ENCODE data around the gene FAM43A. TPM values are rescaled to one million over a fixed set of nuclear protein-coding genes. Genes with fewer than 3 reads are reported as not detected.

FAM43A gene
- total and polyA plus RNA-seq, 2 of the 8 experiments (the other 6 are each of a cell fraction or from before 2014, with no cell fraction given), result 2.3 to 2.6 TPM

DNA sequence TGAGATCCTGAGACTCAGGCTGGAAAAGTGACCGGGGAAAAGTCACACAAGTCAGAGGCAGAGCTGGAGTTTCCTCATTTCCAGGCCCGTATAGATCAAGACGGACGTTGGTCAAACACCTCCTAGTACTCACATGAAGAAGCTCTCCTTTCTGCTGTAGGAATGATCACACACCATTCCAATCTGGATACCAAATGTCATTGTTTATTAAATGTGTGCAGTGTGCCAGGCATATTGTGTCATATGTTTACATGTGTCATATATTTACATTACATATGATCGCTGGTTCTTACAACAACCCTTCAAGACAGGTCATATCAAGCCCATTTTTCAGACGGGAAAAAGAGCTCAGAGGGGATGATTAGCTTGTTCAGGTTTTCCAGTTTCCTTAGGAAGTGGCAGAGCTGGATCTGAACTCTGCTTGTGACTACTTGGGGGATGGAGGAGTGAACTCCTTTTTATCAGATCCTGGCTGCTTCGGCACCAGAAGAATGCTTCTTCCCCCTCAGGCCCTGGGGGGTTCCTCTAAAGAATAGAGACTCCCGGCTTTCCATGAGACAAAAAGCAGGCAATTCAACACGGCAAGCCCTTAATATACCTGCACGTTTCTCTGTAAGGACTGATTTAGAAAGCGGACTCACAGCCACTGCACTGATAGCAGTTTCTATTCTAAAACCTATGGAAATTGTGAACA lies 41.9 kb downstream of the FAM43A start (continued):
- TF ChIP-seq KDM4A (IDR thresholded peaks at IDR 0.05; ENCODE audit: low read depth, low read length, severe bottlenecking) (no peak), HDAC2 (IDR thresholded peaks at IDR 0.05; ENCODE audit: borderline replicate concordance in 1 of 2, low read depth in 2 of 2, low read length in 2 of 2) (no peak), RFX5 (IDR thresholded peaks at IDR 0.05; ENCODE audit: borderline replicate concordance, low read depth, low read length) (no peak), TCF12 (IDR thresholded peaks at IDR 0.05; ENCODE audit: low read depth, low read length) (no peak), SIRT6 (IDR thresholded peaks at IDR 0.05; ENCODE audit: low read length) (no peak), SUZ12 (IDR thresholded peaks at IDR 0.05; ENCODE audit: low read length) (no peak), SP2 (IDR thresholded peaks at IDR 0.05; ENCODE audit: low read length) (no peak), RAD21 (IDR thresholded peaks at IDR 0.05 in 1 of 2, conservative IDR thresholded peaks at IDR 0.05 in 1 of 2; ENCODE audit: low read depth in 2 of 2, low read length in 2 of 2) (no peak)
- TF ChIP-seq, protein P1, sequence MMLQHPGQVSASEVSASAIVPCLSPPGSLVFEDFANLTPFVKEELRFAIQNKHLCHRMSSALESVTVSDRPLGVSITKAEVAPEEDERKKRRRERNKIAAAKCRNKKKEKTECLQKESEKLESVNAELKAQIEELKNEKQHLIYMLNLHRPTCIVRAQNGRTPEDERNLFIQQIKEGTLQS (IDR thresholded peaks at IDR 0.05; ENCODE audit: insufficient read depth, low read depth, low read length), result no peak
